Esophagus squamous epithelium (tissue), 5 donors: ENCODE results near the gene RET. TPM values are rescaled to one million over a fixed set of nuclear protein-coding genes. Genes with fewer than 3 reads are reported as not detected.
A peak's percentile ranks its signal among the peaks of the same experiment; 100 is the strongest.

Source experiments
- DNase-seq: peaks from one replicate; lab custom pipeline; 2025; lab: John Stamatoyannopoulos, UW
- H3K27ac ChIP-seq, 4 donors: fragments of 200-600 bp; sonication (generic); one replicate each; pipeline ENCODE4 v1.5.1; 2016 to 2019; ENCODE audit warnings: mild to moderate bottlenecking in 1 of 4
- H3K27me3 ChIP-seq, 4 donors: fragments of 200-600 bp; sonication (generic); 1 replicate in 3 of 4; 2 replicates in 1 of 4; pipeline versions ENCODE4 v1.5.1 to v1.6.0; 2017 to 2021; ENCODE audit warnings: antibody characterized with exemption in 1 of 4
- H3K36me3 ChIP-seq, 3 donors: fragments of 200-600 bp; sonication (generic); one replicate each; pipeline ENCODE4 v1.5.1; 2016 to 2019
- H3K4me1 ChIP-seq, 3 donors: fragments of 200-600 bp; sonication (generic); one replicate each; pipeline ENCODE4 v1.5.1; 2017 to 2019
- H3K4me3 ChIP-seq, 4 donors: fragments of 200-600 bp; sonication (generic); 1 replicate in 3 of 4; 2 replicates in 1 of 4; pipeline ENCODE4 v1.5.1; 2016 to 2019; ENCODE audit warnings: mild to moderate bottlenecking in 2 of 4, moderate library complexity in 1 of 4
- H3K9me3 ChIP-seq, 3 donors: fragments of 200-600 bp; sonication (generic); one replicate each; pipeline ENCODE4 v1.5.1; 2016 to 2019
- CTCF ChIP-seq, 6 experiments: fragments of 450-650 bp in 4 of 6; fragments of 200-600 bp in 2 of 6; sonication (generic) in 2 of 6; IDR thresholded peaks; one replicate each; pipeline ENCODE4 v1.5.1; 2016 to 2019; ENCODE audit warnings: antibody characterized with exemption in 6 of 6, mild to moderate bottlenecking in 4 of 6, moderate library complexity in 4 of 6
- POLR2A ChIP-seq, 4 donors: fragments of 450-650 bp; IDR thresholded peaks; one replicate each; pipeline ENCODE4 v1.6.1; 2017; ENCODE audit warnings: antibody characterized with exemption in 4 of 4, mild to moderate bottlenecking in 4 of 4, moderate library complexity in 3 of 4
- WGBS, 2 donors: methylation state at CpG; one replicate each; pipeline ENCODE4 v1.1.5; 2018; 5-methylcytosine and 5-hydroxymethylcytosine counted together
- intact Hi-C: fragments of 100-400 bp; cut with DNase I; formaldehyde crosslinking; loops from one replicate; pipeline ENCODE4 v1.15.0; 2022
- total RNA-seq, 4 donors: library from RNA; depleted of rRNA; stranded (reverse); fragments of >200 nt; gene quantifications; one replicate each; pipeline ENCODE4 v1.1.0, GENCODE V29; 2016
- donor health status: DM: yes; HTN: yes; CAD: no.

RET gene
- total RNA-seq, 4 donors from 2014 or later: 0.04 to 0.19 (median 0.11) TPM

DNA sequence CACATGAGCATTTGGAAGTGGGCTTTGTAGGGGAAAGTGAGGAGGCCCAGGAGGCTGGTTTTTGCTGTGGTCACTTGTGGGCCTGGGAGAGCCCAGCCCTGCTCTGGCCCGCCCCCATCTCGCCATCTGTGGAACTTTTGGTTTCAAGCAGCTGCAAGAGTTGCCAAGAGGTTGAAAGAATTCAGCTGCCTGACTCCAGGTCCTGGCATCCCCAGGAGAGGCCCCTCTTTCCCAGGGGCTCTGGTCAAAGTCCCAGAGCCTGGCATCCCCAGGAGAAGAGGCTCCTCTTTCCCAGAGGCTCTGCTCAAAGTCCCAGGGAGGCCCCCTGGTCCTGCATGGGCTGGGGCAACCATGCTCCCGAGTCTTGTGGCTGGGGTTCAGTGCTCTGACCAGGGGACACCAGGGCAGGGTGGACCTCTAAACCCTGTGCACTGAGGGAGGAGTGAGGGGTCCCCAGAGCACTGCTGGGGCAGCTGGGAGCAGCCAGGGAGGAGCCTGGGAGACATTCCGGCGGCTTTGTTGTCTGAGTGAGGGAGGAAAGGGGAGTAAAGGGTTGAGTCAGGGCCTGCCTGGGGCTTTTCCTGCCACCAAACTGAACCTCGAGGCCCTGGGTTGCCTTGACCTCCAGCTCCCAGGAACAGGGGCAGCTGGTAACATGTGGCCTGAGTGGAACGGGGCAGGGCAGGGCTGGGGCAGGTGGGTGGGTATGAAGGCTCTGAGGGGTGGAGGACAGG lies 33.6 kb downstream of the RET start:
- WGBS, 2 donors: 27 to 29% methylated on average over 2 to 4 of the region's 7 CpGs
- peak overlapping the region in 2 of 4 donors; percentile 6 to 23 for H3K27ac ChIP-seq
- intact Hi-C loops: no loop called here
- peaks cover 0 to 27% (median 22%) of the 10 kb centered on the region in 3 donors for H3K4me1 ChIP-seq
- DNase-seq: no peak
- H3K4me3 ChIP-seq: no peak overlapping the region
- TF ChIP-seq CTCF (IDR thresholded peaks at IDR 0.05) (no peak), POLR2A (IDR thresholded peaks at IDR 0.05) (no peak)
- no peaks in the 10 kb centered on the region for H3K9me3 ChIP-seq
- H3K36me3 ChIP-seq: no peaks in the 10 kb centered on the region
- H3K27me3 ChIP-seq: no peaks in the 10 kb centered on the region

GRCh38 chr10:43111101-43111500 lies 34.2 kb downstream of the RET start:
- Histone ChIP-seq H3K27me3 (no peaks in the 10 kb centered on the region), H3K9me3 (no peaks in the 10 kb centered on the region), H3K36me3 (no peaks in the 10 kb centered on the region), H3K4me3 (no peak overlapping the region), H3K27ac (peak overlapping the region in 1 of 4 donors; percentile 23), H3K4me1 (peaks cover 0 to 23% (median 18%) of the 10 kb centered on the region in 3 donors)
- intact Hi-C loops: no loop called here
- TF ChIP-seq CTCF (IDR thresholded peaks at IDR 0.05) (no peak), POLR2A (IDR thresholded peaks at IDR 0.05) (no peak)
- WGBS, 2 donors: 100% methylated on average over 1 of the region's 11 CpGs
- no peak for DNase-seq

GRCh38 chr10:43111921-43112607 lies 35.2 kb downstream of the RET start:
- WGBS, 2 donors: 50 to 100% methylated on average over 1 to 2 of the region's 17 CpGs

GRCh38 chr10:43112608-43112961 lies 35.7 kb downstream of the RET start:
- intact Hi-C loops: no loop called here
- Histone ChIP-seq H3K36me3 (no peaks in the 10 kb centered on the region), H3K9me3 (no peaks in the 10 kb centered on the region), H3K4me3 (no peak overlapping the region), H3K4me1 (peaks cover 0 to 23% (median 18%) of the 10 kb centered on the region in 3 donors), H3K27me3 (no peaks in the 10 kb centered on the region), H3K27ac (no peak overlapping the region)
- no peak for DNase-seq
- TF ChIP-seq POLR2A (IDR thresholded peaks at IDR 0.05) (no peak), CTCF (IDR thresholded peaks at IDR 0.05) (no peak)
- WGBS, 2 donors: 91 to 96% methylated on average over 4 of the region's 7 CpGs

More at GRCh38 chr10:43111921-43112607, 35.2 kb downstream of the RET start:
- Histone ChIP-seq H3K36me3 (no peaks in the 10 kb centered on the region), H3K4me3 (no peak overlapping the region), H3K9me3 (no peaks in the 10 kb centered on the region), H3K4me1 (peaks cover 0 to 23% (median 18%) of the 10 kb centered on the region in 3 donors), H3K27ac (no peak overlapping the region), H3K27me3 (no peaks in the 10 kb centered on the region)
- DNase-seq: no peak
- no peak for TF ChIP-seq CTCF (IDR thresholded peaks at IDR 0.05)
- TF ChIP-seq POLR2A (IDR thresholded peaks at IDR 0.05): no peak
- intact Hi-C loops: no loop called here
